Urinary bladder (tissue), 4 donors: ENCODE data around the gene RHBDF2. TPM values are rescaled to one million over a fixed set of nuclear protein-coding genes. Genes with fewer than 3 reads are reported as not detected.

Experiments used
- DNase-seq: peaks from one replicate; pipeline ENCODE4 v3.0.0-alpha.2; 2015; ENCODE audit errors: extremely low spot score
- H3K27ac ChIP-seq: one replicate; pipeline ENCODE4 v1.5.1; 2013; ENCODE audit warnings: low read depth, mild to moderate bottlenecking, moderate library complexity
- H3K36me3 ChIP-seq: one replicate; pipeline ENCODE4 v1.6.1; 2013; ENCODE audit warnings: mild to moderate bottlenecking, moderate library complexity; ENCODE audit not compliant: insufficient read depth
- H3K4me1 ChIP-seq: one replicate; pipeline ENCODE4 v1.6.1; 2013; ENCODE audit warnings: mild to moderate bottlenecking, moderate library complexity; ENCODE audit not compliant: insufficient read depth
- H3K4me3 ChIP-seq: one replicate; pipeline ENCODE4 v1.5.1; 2013; ENCODE audit warnings: low read depth, low read length
- WGBS: extraction: QIAGEN DNeasy Blood & Tissue Kit; methylation state at CpG from one replicate; pipeline ENCODE4 v1.1.7; 2013; 5-methylcytosine and 5-hydroxymethylcytosine counted together
- polyA plus RNA-seq: library from polyadenylated mRNA; stranded (reverse); fragments of 200-250 nt; gene quantifications from one replicate; pipeline ENCODE4 v1.2.3, GENCODE V29; 2013
- total RNA-seq: library from RNA; depleted of rRNA; stranded (reverse); fragments of >200 nt; gene quantifications from one replicate; pipeline ENCODE4 v1.2.3, GENCODE V29; 2014
- donor health status: healthy with polysubstance abuse.
- donor health status: healthy.

Gene RHBDF2
- total and polyA plus RNA-seq, 2 donors: 4.2 to 17.2 TPM

- Histone ChIP-seq H3K4me1 (no peaks in the 10 kb centered on the region), H3K4me3 (no peak overlapping the region), H3K36me3 (no peaks in the 10 kb centered on the region), H3K27ac (no peak overlapping the region)
- no peak for DNase-seq
- 53% methylated on average over 2 of the region's 2 CpGs for WGBS
These were observed 3.6 kb downstream of the RHBDF2 start for GRCh38 chr17:76497699-76497978.

DNA sequence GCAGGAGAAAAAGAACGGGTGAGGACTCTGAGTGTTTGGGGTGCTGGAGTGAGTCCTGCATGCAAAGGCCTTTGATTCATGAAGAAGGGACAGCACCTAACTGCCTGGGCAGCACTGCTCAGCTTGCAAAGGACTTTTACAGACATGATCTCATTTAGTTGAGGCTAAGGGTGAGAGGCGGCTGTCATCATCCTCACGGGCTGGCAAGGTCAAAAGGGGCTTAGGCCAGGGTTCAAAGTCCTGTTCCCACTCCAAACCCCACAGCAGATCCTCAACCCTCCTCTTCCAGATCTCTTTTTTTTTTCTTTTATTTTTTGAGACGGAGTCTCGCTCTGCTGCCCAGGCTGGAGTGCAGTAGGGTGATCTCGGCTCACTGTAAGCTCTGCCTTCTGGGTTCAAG, 4.8 kb downstream of the RHBDF2 start:
- H3K36me3 ChIP-seq: no peaks in the 10 kb centered on the region
- DNase-seq: no peak
- H3K4me1 ChIP-seq: no peaks in the 10 kb centered on the region
- H3K4me3 ChIP-seq: no peak overlapping the region
- H3K27ac ChIP-seq: no peak overlapping the region
- 95% methylated on average over 6 of the region's 6 CpGs for WGBS

- no peak for DNase-seq
- no peak overlapping the region for H3K27ac ChIP-seq
- no peak overlapping the region for H3K4me3 ChIP-seq
- no peaks in the 10 kb centered on the region for H3K36me3 ChIP-seq
- 80% methylated on average over 16 of the region's 16 CpGs for WGBS
- no peaks in the 10 kb centered on the region for H3K4me1 ChIP-seq
These were observed 5.4 kb downstream of the RHBDF2 start for GRCh38 chr17:76495663-76496400.

DNA sequence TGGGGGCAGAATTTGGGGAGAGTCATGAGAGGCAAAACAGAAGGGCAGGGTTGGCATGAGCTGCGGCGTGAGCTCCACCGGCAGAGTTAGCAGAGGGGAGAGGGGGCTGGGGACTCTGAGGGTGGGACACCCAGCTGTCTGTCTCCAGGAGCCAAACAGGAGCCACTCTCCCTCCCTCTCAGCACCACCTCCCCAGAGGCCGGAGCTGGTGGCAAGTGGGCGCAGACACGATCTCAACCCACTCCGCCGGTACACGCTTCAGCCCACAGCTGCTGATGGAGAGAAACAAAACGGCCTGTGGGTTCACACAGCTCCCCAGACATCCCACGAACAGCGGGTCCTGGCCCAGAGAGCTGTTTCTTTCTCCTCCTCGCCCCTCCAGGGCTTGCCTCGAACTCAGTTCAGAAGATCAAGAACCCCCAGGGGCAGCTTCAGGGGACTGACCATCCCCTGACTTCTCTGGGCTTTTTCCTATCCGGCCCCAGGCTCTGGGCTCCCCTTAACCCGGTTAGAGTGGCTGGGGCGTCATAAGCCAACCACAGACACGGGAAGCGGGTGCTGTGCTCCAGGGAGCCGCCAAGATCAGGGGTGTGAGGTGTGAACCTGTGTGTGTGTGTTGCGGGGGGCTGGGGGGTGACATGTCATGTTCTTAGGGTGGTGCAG, 7.6 kb downstream of the RHBDF2 start:
- DNase-seq: no peak
- Histone ChIP-seq H3K4me3 (no peak overlapping the region), H3K27ac (no peak overlapping the region), H3K4me1 (no peaks in the 10 kb centered on the region), H3K36me3 (no peaks in the 10 kb centered on the region)
- WGBS: 80% methylated on average over 21 of the region's 21 CpGs

DNA sequence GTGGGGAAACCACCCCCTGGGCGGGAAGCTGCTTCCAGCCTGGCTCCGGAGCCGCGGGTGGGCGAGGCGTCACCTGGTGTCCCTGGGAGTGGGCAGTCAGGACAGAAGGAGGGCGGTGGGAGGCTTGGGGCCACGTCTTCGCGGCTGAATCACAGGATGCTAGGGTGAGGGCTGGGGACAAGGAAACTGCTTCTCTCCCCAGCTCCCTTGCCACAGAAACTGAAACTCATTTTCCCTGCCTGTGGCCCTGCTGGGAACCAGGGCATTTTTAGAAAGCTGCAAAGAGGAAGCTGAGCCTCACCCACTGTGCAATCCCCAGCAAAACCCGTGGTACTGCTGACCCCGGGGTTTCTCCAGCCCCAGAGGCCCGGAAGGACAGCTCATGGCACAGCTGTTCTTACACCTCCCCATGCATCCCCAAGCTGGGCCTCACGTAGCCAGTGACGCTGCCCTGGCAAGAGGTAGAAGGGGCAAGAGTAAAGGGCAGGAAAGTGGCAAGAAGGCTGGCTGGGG, 8.2 kb downstream of the RHBDF2 start:
- Histone ChIP-seq H3K4me3 (no peak overlapping the region), H3K36me3 (no peaks in the 10 kb centered on the region), H3K27ac (peak overlapping the region; percentile 41), H3K4me1 (no peaks in the 10 kb centered on the region)
- DNase-seq: no peak
- WGBS: 36% methylated on average over 15 of the region's 15 CpGs

DNA sequence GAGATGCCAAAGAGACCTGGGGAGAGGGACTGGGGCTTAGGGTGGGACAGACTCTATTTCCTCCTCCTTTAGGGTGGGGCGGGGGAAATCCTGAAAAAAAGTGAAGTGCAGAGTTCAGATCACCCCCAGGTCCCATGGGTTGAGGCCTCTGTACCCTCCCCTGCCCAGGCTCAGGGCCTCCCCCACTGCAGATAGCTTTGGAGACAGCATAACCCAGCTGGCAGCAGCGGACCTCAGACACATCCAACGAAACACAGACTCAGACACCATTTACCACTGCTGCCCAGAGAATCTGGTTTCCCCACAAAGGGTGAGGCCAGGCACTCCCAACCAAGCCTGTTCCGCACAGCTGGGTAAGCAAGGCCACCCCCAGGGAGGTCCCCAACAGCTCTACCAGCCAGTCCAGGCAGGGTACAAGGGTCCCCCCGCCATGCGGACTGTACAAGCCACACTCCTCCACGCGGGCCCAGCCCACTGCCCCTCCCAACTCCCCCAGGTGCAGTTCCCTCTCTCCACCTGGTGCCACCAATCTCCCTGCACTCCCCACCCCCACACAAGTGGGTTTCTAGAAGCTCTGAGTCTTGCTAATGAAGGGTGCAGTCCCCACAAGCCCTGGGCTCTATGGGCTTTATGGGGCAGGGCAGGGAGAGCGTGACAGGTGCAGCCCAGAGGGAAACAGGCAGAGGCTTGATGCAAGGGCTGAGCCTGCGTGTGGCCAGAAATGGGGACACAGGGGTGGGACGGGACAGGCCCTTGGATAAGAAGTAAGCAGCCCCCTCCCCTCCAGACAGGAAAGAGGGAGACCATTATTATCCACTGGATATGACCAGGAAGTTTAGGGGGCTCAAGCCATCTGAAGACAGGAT, 8.9 kb downstream of the RHBDF2 start:
- Histone ChIP-seq H3K4me1 (no peaks in the 10 kb centered on the region), H3K27ac (peak overlapping the region; percentile 41), H3K36me3 (no peaks in the 10 kb centered on the region), H3K4me3 (no peak overlapping the region)
- no peak for DNase-seq
- 75% methylated on average over 11 of the region's 11 CpGs for WGBS

DNA sequence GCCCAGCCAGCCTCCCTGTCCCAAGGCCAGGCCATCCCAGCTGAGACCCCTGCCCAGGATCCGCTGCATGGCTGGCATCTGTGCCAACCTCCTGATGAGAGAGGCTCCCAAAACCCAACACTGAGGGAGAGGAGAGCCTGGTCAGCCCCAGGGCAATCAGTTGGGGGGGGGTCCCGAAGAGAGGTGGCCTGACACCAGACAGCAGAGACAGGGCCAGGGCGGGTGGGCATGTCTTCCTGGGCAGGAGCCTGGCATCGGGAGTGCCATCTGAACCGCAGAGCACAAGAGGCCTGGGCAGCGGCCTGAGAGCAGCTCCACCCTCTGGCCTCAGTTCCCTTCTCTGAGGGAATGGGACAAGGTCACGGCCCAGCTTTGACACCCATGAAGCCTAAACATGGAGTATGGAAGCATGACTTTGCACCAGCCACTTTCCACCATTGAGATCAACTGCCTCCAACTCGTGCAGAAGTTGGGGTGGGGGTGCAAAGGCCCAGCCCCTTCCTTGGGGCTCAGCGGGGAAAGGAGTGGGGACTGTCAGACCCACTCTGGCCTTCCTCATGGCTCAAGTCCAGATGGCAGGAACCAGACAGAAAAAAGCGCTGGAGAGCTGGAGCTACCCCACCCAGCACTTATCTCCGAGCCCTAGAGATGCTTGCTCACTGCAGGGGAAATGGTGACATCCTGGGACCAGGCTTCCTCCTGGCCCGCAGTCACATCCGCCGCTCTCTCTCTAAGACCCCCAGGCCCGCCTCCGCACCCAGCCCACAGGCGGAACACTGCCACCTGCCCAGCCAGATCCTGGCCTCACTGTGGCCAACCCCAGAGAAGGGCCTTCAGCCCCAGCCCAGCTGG, 9.7 kb downstream of the RHBDF2 start:
- no peak for DNase-seq
- Histone ChIP-seq H3K27ac (no peak overlapping the region), H3K4me3 (no peak overlapping the region), H3K4me1 (no peaks in the 10 kb centered on the region), H3K36me3 (no peaks in the 10 kb centered on the region)
- WGBS: 86% methylated on average over 17 of the region's 17 CpGs

GRCh38 chr17:76490112-76490710, 11.0 kb downstream of the RHBDF2 start:
- no peak for DNase-seq
- Histone ChIP-seq H3K4me1 (no peaks in the 10 kb centered on the region), H3K36me3 (no peaks in the 10 kb centered on the region), H3K4me3 (no peak overlapping the region), H3K27ac (no peak overlapping the region)
- WGBS: 74% methylated on average over 10 of the region's 10 CpGs

DNA sequence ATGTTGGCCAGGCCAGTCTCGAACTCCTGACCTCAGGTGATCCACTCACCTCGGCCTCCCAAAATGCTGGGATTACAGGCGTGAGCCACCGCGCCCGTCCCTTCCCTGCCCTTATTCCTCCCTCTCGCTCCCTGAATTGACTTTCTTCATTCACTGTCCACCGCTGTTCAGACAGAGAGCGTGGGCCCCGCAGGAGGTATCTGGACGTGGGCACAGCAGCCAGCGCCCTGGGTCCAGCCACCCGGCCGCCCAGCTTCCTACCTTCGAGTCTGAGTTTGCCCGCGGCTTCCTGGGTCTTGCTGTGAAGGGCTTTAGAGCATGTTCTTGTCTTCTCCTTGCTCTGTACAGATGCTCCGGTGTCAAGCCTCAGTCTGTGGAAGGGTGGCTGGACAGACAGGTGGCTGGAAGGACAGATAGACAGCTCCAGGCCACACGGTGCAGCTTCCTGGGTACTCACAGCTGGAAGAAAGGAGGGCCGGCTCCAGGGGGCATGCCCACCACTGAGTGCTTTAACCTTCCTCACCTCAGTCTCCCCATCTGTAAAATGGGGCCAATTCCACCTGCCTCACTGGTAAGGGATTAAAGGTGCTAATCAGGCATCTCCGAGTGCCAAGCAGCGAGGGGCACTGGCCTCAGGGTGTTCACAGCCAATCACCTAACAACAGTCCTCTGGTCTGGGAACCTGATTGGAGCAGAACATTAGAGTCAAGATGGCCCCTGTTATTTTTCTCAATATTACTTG, 13.6 kb downstream of the RHBDF2 start:
- no peaks in the 10 kb centered on the region for H3K4me1 ChIP-seq
- no peaks in the 10 kb centered on the region for H3K36me3 ChIP-seq
- no peak overlapping the region for H3K27ac ChIP-seq
- no peak for DNase-seq
- no peak overlapping the region for H3K4me3 ChIP-seq
- WGBS: 96% methylated on average over 22 of the region's 22 CpGs

- H3K27ac ChIP-seq: no peak overlapping the region
These were observed 15.7 kb downstream of the RHBDF2 start for GRCh38 chr17:76485569-76485968.

GRCh38 chr17:76484228-76484725, 16.9 kb downstream of the RHBDF2 start:
- Histone ChIP-seq H3K4me3 (no peak overlapping the region), H3K4me1 (no peaks in the 10 kb centered on the region), H3K27ac (no peak overlapping the region), H3K36me3 (no peaks in the 10 kb centered on the region)
- 89% methylated on average over 11 of the region's 11 CpGs for WGBS
- no peak for DNase-seq

More at GRCh38 chr17:76485569-76485968, 15.7 kb downstream of the RHBDF2 start:
- Histone ChIP-seq H3K4me1 (no peaks in the 10 kb centered on the region), H3K36me3 (no peaks in the 10 kb centered on the region), H3K4me3 (no peak overlapping the region)
- no peak for DNase-seq
- 40% methylated on average over 11 of the region's 11 CpGs for WGBS

- H3K4me1 ChIP-seq: no peaks in the 10 kb centered on the region
- no peak overlapping the region for H3K4me3 ChIP-seq
- no peak for DNase-seq
- 80% methylated on average over 21 of the region's 21 CpGs for WGBS
- H3K36me3 ChIP-seq: no peaks in the 10 kb centered on the region
- no peak overlapping the region for H3K27ac ChIP-seq
These were observed 20.1 kb downstream of the RHBDF2 start for GRCh38 chr17:76481071-76481655.
